ENCODE measurements around the gene COX14. TPM values are rescaled to one million over a fixed set of nuclear protein-coding genes. Genes with fewer than 3 reads are reported as not detected.
A peak's percentile ranks its signal among the peaks of the same experiment; 100 is the strongest.

Gene COX14
- total and polyA plus RNA-seq, 8 donors: 16.8 to 62.0 (median 25.0) TPM

DNA sequence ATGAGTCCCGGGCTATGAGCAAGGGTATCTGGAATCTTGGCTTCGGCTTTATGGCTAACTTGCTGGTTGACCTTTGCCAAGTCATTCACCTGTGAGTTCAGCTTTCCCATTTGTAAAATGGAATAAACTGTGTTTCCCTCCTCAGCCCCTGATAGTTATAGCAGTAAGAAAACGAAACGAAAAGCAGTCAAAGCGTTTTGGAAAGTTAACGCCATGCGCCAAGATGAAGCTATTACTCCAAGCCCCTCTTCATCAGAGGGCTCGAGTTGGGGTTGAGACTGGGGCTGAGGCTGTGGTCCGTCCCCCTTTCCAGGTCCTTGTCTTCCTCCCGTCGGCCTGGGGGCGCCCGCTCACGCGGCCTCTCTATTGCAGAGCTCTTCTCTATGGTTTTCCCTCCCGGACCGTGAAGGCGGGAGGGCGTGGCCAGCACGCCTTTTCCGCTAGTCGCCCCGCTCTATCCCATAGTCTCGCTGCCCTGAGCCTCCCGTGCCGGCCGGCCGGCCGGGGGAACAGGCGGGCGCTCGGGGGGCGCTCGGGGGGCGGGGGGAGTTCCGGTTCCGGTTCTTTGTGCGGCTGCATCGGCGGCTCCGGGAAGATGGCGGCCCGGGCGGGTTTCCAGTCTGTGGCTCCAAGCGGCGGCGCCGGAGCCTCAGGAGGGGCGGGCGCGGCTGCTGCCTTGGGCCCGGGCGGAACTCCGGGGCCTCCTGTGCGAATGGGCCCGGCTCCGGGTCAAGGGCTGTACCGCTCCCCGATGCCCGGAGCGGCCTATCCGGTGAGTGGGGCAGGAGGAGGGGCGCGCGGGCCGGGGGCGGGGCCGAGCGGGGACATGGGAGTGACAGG lies 27.0 kb upstream of the COX14 start, which contains the start of gene SMARCD1:
Gene SMARCD1 (plus strand): TSS at position 568 of the 840 bp plus-strand sequence. CDS start 28 bp downstream, at position 596.
- TF ChIP-seq, protein P1, sequence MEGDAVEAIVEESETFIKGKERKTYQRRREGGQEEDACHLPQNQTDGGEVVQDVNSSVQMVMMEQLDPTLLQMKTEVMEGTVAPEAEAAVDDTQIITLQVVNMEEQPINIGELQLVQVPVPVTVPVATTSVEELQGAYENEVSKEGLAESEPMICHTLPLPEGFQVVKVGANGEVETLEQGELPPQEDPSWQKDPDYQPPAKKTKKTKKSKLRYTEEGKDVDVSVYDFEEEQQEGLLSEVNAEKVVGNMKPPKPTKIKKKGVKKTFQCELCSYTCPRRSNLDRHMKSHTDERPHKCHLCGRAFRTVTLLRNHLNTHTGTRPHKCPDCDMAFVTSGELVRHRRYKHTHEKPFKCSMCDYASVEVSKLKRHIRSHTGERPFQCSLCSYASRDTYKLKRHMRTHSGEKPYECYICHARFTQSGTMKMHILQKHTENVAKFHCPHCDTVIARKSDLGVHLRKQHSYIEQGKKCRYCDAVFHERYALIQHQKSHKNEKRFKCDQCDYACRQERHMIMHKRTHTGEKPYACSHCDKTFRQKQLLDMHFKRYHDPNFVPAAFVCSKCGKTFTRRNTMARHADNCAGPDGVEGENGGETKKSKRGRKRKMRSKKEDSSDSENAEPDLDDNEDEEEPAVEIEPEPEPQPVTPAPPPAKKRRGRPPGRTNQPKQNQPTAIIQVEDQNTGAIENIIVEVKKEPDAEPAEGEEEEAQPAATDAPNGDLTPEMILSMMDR (IDR thresholded peaks at IDR 0.05): no peak
- DNase-seq (peak; percentile 86 to 96 (median 89)), ATAC-seq (peak; percentile 92 to 94 (median 93)), FAIRE-seq (no peak)
- intact Hi-C loops (cut with DNase I): loop anchor here in 1 of 3 donors (5.0 kb wide), 1 partner anchor 92 kb away; no protein-coding TSS in a partner anchor
- H3K36me3 ChIP-seq: peaks cover 6 to 8% (median 7%) of the 10 kb centered on the region in 3 donors
- WGBS, 2 donors: 0 to 1% methylated on average over 52 to 69 of the region's 69 CpGs
- peak within 1 kb of the TSS; percentile 89 to 95 (median 93) for H3K27ac ChIP-seq
- H3K4me3 ChIP-seq: peak within 1 kb of the TSS; percentile 68 to 98 (median 86)
- H3K4me1 ChIP-seq: peaks cover 0 to 3% (median 0%) of the 10 kb centered on the region in 3 donors
- no peaks in the 10 kb centered on the region for H3K27me3 ChIP-seq
- no peaks in the 10 kb centered on the region for H3K9me3 ChIP-seq

DNA sequence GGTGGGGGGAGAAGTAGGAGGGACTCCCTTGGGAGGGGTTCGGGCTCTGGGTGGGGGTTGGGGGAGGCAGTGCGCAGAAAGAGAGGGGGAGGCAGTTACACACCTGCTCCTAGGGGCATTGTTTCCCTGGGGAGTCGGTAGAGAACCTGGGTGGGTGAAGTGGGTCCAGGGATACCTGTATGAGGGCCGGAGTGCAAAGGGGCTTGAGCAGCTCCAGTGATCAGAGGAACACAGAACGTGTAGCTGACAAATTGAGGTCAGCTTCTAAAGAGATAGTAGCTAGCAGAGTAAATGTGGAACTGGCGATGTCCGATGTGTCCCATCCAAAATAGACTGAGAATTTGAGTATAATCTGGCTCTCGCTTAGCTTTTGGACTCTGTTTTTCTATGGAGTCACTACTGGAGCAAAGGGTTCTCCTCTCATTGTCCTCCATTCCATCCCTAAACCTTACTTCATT lies 26.4 kb upstream of the COX14 start:
- FAIRE-seq (no peak), ATAC-seq (no peak), DNase-seq (no peak)
- H3K27ac ChIP-seq: peak overlapping the region; percentile 89 to 95 (median 93)
- no peaks in the 10 kb centered on the region for H3K27me3 ChIP-seq
- TF ChIP-seq, protein P1 (IDR thresholded peaks at IDR 0.05): no peak
- peak overlapping the region; percentile 68 to 98 (median 86) for H3K4me3 ChIP-seq
- peaks cover 6 to 14% (median 7%) of the 10 kb centered on the region in 3 donors for H3K36me3 ChIP-seq
- H3K4me1 ChIP-seq: peaks cover 0 to 3% (median 0%) of the 10 kb centered on the region in 3 donors
- intact Hi-C loops (cut with DNase I): loop anchor here in 1 of 3 donors (5.0 kb wide), 1 partner anchor 92 kb away; no protein-coding TSS in a partner anchor
- WGBS, 2 donors: 4 to 5% methylated on average over 8 of the region's 8 CpGs
- H3K9me3 ChIP-seq: no peaks in the 10 kb centered on the region

DNA sequence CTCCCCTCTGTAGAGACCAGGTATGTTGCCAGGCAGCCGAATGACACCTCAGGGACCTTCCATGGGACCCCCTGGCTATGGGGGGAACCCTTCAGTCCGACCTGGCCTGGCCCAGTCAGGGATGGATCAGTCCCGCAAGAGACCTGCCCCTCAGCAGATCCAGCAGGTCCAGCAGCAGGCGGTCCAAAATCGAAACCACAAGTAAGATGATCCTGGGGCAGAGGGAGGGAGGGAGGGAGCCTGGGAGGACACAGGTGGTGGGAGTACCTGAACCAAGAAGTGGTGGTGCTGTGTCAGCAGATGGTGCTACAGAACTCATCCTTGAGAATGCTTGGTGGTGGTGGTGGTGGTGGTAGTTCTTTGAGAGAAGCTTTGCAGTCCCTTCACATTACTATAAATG lies 25.9 kb upstream of the COX14 start:
- Histone ChIP-seq H3K4me1 (peaks cover 0 to 3% (median 0%) of the 10 kb centered on the region in 3 donors), H3K4me3 (peak overlapping the region in 2 of 4 donors; percentile 80 to 98), H3K9me3 (no peaks in the 10 kb centered on the region), H3K36me3 (peaks cover 7 to 16% (median 9%) of the 10 kb centered on the region in 3 donors), H3K27ac (peak overlapping the region in 3 of 4 donors; percentile 92 to 95 (median 94)), H3K27me3 (no peaks in the 10 kb centered on the region)
- TF ChIP-seq, protein P1 (IDR thresholded peaks at IDR 0.05): no peak
- ATAC-seq (no peak), DNase-seq (no peak), FAIRE-seq (no peak)
- WGBS, 2 donors: 52 to 61% methylated on average over 5 of the region's 5 CpGs
- intact Hi-C loops (cut with DNase I): loop anchor here in 1 of 3 donors (5.0 kb wide), 1 partner anchor 91 kb away; no protein-coding TSS in a partner anchor

DNA sequence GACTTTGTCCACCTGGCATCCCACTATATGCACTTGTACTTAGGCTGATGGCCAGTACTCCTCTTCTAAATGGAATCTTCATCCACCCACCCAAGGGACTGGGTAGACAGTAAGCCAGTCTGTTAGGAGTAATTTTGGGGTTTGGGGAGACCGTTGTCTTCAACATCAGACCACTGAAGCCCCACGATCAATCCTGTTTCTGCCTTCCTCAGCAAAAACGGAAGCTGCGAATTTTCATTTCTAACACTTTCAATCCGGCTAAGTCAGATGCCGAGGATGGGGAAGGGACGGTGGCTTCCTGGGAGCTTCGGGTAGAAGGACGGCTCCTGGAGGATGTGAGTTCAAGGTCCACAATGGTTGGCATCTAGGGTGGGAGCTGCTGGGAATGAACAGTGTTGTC lies 24.9 kb upstream of the COX14 start:
- intact Hi-C loops (cut with DNase I): loop anchor here in 1 of 3 donors (5.0 kb wide), 1 partner anchor 90 kb away; no protein-coding TSS in a partner anchor
- no peak for ATAC-seq
- no peak overlapping the region for H3K27ac ChIP-seq
- peaks cover 7 to 25% (median 13%) of the 10 kb centered on the region in 3 donors for H3K36me3 ChIP-seq
- H3K27me3 ChIP-seq: no peaks in the 10 kb centered on the region
- no peak overlapping the region for H3K4me3 ChIP-seq
- TF ChIP-seq, protein P1 (IDR thresholded peaks at IDR 0.05): no peak
- no peak for DNase-seq
- peaks cover 0 to 3% (median 0%) of the 10 kb centered on the region in 3 donors for H3K4me1 ChIP-seq
- no peak for FAIRE-seq
- WGBS, 2 donors: 78 to 83% methylated on average over 9 of the region's 9 CpGs
- H3K9me3 ChIP-seq: no peaks in the 10 kb centered on the region
